22Rv1 (cell line): ENCODE measurements around the gene DENND1A.

Experiments used
- CTCF ChIP-seq: fragments of 450-650 bp; IDR thresholded peaks from 2 replicates; pipeline ENCODE4 v1.5.1; 2017; ENCODE audit warnings: mild to moderate bottlenecking
- ZFX ChIP-seq: fragments of 450-650 bp; IDR thresholded peaks from 2 replicates; pipeline ENCODE4 v1.6.1; 2017; ENCODE audit warnings: antibody characterized with exemption, borderline replicate concordance

GRCh38 chr9:123772374-123772773 is 157.6 kb downstream of the DENND1A start:
- TF ChIP-seq CTCF: no peak
- TF ChIP-seq ZFX: no peak
